Measurements from ENCODE around the gene ASZ1. TPM values are rescaled to one million over a fixed set of nuclear protein-coding genes. Genes with fewer than 3 reads are reported as not detected.
"Not testable (repeated sequence)": the region's sequence is repeated elsewhere in the genome, so short reads cannot be mapped to it uniquely, and the experiment has no call there.

Gene ASZ1
- polyA plus RNA-seq, 1 experiment, result 0.05 TPM

DNA sequence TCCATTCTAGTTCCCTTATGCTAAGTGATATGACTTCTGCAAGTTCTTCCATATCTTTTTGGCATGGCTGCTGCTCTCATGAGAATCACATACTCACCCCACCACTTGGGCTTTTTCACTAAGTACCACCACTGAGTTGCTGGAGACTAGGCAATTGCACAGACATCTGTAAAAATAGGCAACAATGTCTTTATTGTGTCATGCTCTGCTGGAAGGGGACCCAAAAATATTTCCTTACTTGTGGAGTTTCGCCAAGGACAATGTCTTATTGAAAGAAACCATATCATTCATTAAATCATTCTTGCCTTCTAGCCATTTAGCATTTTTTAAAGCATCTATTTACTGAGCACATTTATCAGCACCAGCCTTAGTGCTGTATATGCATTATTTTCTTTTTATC lies 17.4 kb upstream of the ASZ1 start:
- DNase-seq (ENCODE audit: low read depth, low spot score), result no peak
- Histone ChIP-seq H3K4me3 (ENCODE audit: low read depth, low read length) (no peak overlapping the region), H3K27me3 (ENCODE audit: control insufficient read depth, insufficient read depth, low read length) (peaks cover 3% of the 10 kb centered on the region), H3K9me3 (ENCODE audit: control insufficient read depth, insufficient read depth, low read length) (no peaks in the 10 kb centered on the region), H3K27ac (ENCODE audit: low read depth, low read length) (no peak overlapping the region)
- TF ChIP-seq, protein P1, sequence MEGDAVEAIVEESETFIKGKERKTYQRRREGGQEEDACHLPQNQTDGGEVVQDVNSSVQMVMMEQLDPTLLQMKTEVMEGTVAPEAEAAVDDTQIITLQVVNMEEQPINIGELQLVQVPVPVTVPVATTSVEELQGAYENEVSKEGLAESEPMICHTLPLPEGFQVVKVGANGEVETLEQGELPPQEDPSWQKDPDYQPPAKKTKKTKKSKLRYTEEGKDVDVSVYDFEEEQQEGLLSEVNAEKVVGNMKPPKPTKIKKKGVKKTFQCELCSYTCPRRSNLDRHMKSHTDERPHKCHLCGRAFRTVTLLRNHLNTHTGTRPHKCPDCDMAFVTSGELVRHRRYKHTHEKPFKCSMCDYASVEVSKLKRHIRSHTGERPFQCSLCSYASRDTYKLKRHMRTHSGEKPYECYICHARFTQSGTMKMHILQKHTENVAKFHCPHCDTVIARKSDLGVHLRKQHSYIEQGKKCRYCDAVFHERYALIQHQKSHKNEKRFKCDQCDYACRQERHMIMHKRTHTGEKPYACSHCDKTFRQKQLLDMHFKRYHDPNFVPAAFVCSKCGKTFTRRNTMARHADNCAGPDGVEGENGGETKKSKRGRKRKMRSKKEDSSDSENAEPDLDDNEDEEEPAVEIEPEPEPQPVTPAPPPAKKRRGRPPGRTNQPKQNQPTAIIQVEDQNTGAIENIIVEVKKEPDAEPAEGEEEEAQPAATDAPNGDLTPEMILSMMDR (IDR thresholded peaks at IDR 0.05; ENCODE audit: low read depth, low read length), result no peak
- CTCF ChIA-PET, result interaction anchor here (1.0 kb wide), 1 partner anchor 15 kb away, joined by 4 read pairs; no protein-coding TSS in a partner anchor
- POLR2A ChIA-PET, result no interaction called here

GRCh38 chr7:117435475-117436043 lies 8.3 kb upstream of the ASZ1 start:
- ChIA-PET POLR2A (no interaction called here), CTCF (interaction anchor here (0.6 to 1.1 kb wide), 3 partner anchors 23 to 281 kb away, joined by 3 to 4 read pairs (median 3); no protein-coding TSS in a partner anchor)
- H3K27ac ChIP-seq (ENCODE audit: low read depth, low read length), result no peak overlapping the region
- H3K9me3 ChIP-seq (ENCODE audit: control insufficient read depth, insufficient read depth, low read length), result no peaks in the 10 kb centered on the region
- no peak overlapping the region for H3K4me3 ChIP-seq (ENCODE audit: low read depth, low read length)
- TF ChIP-seq, protein P1 (IDR thresholded peaks at IDR 0.05; ENCODE audit: low read depth, low read length), result no peak
- no peak for DNase-seq (ENCODE audit: low read depth, low spot score)
- H3K27me3 ChIP-seq (ENCODE audit: control insufficient read depth, insufficient read depth, low read length), result no peaks in the 10 kb centered on the region

GRCh38 chr7:117424090-117424829 lies 3.0 kb downstream of the ASZ1 start:
- DNase-seq (ENCODE audit: low read depth, low spot score), result no peak
- POLR2A ChIA-PET, result interaction anchor here (0.8 kb wide), 1 partner anchor 9 kb away, joined by 7 read pairs; no protein-coding TSS in a partner anchor
- CTCF ChIA-PET, result no interaction called here
- no peak overlapping the region for H3K4me3 ChIP-seq (ENCODE audit: low read depth, low read length)
- H3K27ac ChIP-seq (ENCODE audit: low read depth, low read length), result no peak overlapping the region
- TF ChIP-seq, protein P1 (IDR thresholded peaks at IDR 0.05; ENCODE audit: low read depth, low read length), result no peak
- H3K9me3 ChIP-seq (ENCODE audit: control insufficient read depth, insufficient read depth, low read length), result peaks cover 5% of the 10 kb centered on the region; the same call in 1 of the 2 replicates
- peaks cover 4% of the 10 kb centered on the region for H3K27me3 ChIP-seq (ENCODE audit: control insufficient read depth, insufficient read depth, low read length)

GRCh38 chr7:117414591-117414990 lies 12.7 kb downstream of the ASZ1 start:
- H3K27me3 ChIP-seq (ENCODE audit: control insufficient read depth, insufficient read depth, low read length); POLR2A ChIA-PET; DNase-seq (ENCODE audit: low read depth, low spot score); CTCF ChIA-PET; H3K27ac ChIP-seq (ENCODE audit: low read depth, low read length); H3K9me3 ChIP-seq (ENCODE audit: control insufficient read depth, insufficient read depth, low read length); H3K4me3 ChIP-seq (ENCODE audit: low read depth, low read length): not testable (repeated sequence)

DNA sequence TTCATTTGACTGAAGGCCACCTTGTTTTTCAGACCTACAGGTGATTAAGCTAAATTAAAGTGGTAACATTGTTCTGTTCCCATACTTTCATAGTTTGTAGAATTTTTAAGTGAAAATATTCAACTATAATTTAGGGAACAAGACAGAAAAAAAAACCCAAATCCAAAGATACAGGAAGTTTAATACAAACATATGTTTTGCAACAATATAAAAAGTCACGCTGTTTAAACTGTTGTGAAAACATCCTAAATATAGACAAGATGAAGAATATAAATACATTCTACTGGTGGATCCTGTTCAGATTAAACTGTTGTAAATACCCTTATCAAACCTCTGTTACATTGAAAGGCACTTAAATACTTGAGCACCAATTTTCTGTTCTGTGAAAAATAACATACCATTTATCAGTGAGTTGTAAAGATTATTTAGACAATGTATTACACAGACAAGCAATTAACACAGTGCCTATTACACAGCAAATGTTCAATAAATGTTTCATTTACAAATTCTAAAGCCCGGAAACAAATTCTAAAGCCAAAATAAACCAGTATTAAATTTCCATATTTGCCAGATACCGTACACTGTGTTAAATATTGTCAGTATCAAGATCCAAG lies 14.2 kb downstream of the ASZ1 start:
- Histone ChIP-seq H3K9me3 (ENCODE audit: control insufficient read depth, insufficient read depth, low read length) (no peaks in the 10 kb centered on the region), H3K27ac (ENCODE audit: low read depth, low read length) (no peak overlapping the region), H3K4me3 (ENCODE audit: low read depth, low read length) (no peak overlapping the region), H3K27me3 (ENCODE audit: control insufficient read depth, insufficient read depth, low read length) (no peaks in the 10 kb centered on the region)
- DNase-seq (ENCODE audit: low read depth, low spot score), result no peak
- TF ChIP-seq, protein P1 (IDR thresholded peaks at IDR 0.05; ENCODE audit: low read depth, low read length), result no peak
- POLR2A ChIA-PET, result interaction anchor here (0.7 kb wide), 1 partner anchor 431 kb away, joined by 3 read pairs; no protein-coding TSS in a partner anchor
- CTCF ChIA-PET, result interaction anchor here (1.7 kb wide), 1 partner anchor 12 kb away, joined by 6 read pairs; no protein-coding TSS in a partner anchor

Data from AG04450 (cell line).